Measurements from ENCODE around the gene ENO2. TPM values are rescaled to one million over a fixed set of nuclear protein-coding genes. Genes with fewer than 3 reads are reported as not detected.
"Not testable (repeated sequence)": the region's sequence is repeated elsewhere in the genome, so short reads cannot be mapped to it uniquely, and the experiment has no call there.

ENO2 gene
- total RNA-seq, 1 donor from 2014 or later = 3.7 TPM

GRCh38 chr12:6886206-6886999 lies 28.0 kb upstream of the ENO2 start:
- not testable (repeated sequence) for ATAC-seq

GRCh38 chr12:6887460-6887859 lies 26.9 kb upstream of the ENO2 start:
- no peak for ATAC-seq

GRCh38 chr12:6888360-6888759 lies 26.0 kb upstream of the ENO2 start:
- ATAC-seq = no peak

- not testable (repeated sequence) for ATAC-seq
Observed at GRCh38 chr12:6888794-6889193, 25.6 kb upstream of the ENO2 start.

GRCh38 chr12:6889775-6890573 lies 24.4 kb upstream of the ENO2 start:
- not testable (repeated sequence) for ATAC-seq

GRCh38 chr12:6890789-6891645 lies 23.4 kb upstream of the ENO2 start:
- ATAC-seq = peak; percentile 98

GRCh38 chr12:6891646-6892001 lies 22.8 kb upstream of the ENO2 start:
- peak; percentile 7 for ATAC-seq

- ATAC-seq = not testable (repeated sequence)
Observed at GRCh38 chr12:6892683-6893082, 21.7 kb upstream of the ENO2 start.

- ATAC-seq = no peak
Observed at GRCh38 chr12:6894321-6894720, 20.1 kb upstream of the ENO2 start.

- ATAC-seq = no peak
Observed at GRCh38 chr12:6896846-6897435, 17.4 kb upstream of the ENO2 start.

- no peak for ATAC-seq
Observed at GRCh38 chr12:6899427-6899826, 15.0 kb upstream of the ENO2 start.

GRCh38 chr12:6899837-6900519 lies 14.4 kb upstream of the ENO2 start:
- ATAC-seq = no peak

- ATAC-seq = no peak
Observed at GRCh38 chr12:6902448-6902847, 11.9 kb upstream of the ENO2 start.

- ATAC-seq = no peak
Observed at GRCh38 chr12:6903722-6904121, 10.7 kb upstream of the ENO2 start.

- peak; percentile 96 for ATAC-seq
Observed at GRCh38 chr12:6904280-6905276, 9.8 kb upstream of the ENO2 start, which contains the start of gene LRRC23. LRRC23 (plus strand) TSS chr12:6904822; CDS start chr12:6905634, 812 bp downstream.

GRCh38 chr12:6905414-6906040 lies 8.9 kb upstream of the ENO2 start:
- ATAC-seq = no peak

GRCh38 chr12:6908141-6908540 lies 6.2 kb upstream of the ENO2 start:
- not testable (repeated sequence) for ATAC-seq

GRCh38 chr12:6909421-6910145 lies 4.8 kb upstream of the ENO2 start:
- ATAC-seq = no peak
